Left ventricle myocardium superior (tissue), 1 donor: ENCODE results near the gene TAF4. TPM values are rescaled to one million over a fixed set of nuclear protein-coding genes. Genes with fewer than 3 reads are reported as not detected.
A peak's percentile ranks its signal among the peaks of the same experiment; 100 is the strongest.
"Not testable (repeated sequence)": the region's sequence is repeated elsewhere in the genome, so short reads cannot be mapped to it uniquely, and the experiment has no call there.

Source experiments
- ATAC-seq: fragments of 200-7000 bp; cut with Tn5 transposase; one replicate; pipeline ENCODE4 v1.9.1; 2020; ENCODE audit warnings: mild to moderate bottlenecking, moderate library complexity
- DNase-seq: peaks from one replicate; pipeline ENCODE4 v3.0.0-alpha.2; 2020
- intact Hi-C: fragments of 100-400 bp; cut with micrococcal nuclease; formaldehyde crosslinking; loops from one replicate; pipeline ENCODE4 v1.11.0; 2022
- total RNA-seq: library from RNA; stranded (reverse); fragmentation: NEBNext Ultra II Directional; extraction: Animal tissue kit (Norgen Biotek cat#: 25700); gene quantifications from one replicate; pipeline ENCODE4 v1.2.1, GENCODE V29; 2021
- donor health status: DM: no; HTN: yes; CAD: no; lungs with severe emphysema.

TAF4 gene
- total RNA-seq, 1 donor from 2014 or later: 11.2 TPM

DNA sequence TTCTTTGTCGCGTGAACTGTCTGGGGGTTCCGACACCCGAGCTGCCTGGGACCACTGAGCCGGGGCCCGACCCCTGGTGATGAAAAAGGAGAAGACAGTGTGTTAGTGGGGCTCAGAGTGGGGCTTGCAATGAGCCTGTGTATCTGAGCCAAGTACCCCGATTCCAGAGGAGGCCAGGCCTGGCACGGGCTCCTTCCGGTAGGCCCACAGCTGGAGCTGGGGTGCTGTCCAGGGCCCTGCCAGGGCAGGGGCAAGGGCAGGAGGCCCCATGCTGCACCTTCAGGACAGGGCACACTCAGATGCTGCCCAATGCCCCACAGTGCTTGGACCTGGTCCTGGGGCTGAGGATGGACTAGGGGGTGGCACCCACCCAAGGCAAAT lies 89.4 kb downstream of the TAF4 start:
- intact Hi-C loops: no loop called here
- no peak for DNase-seq
- ATAC-seq: no peak

- ATAC-seq (no peak), DNase-seq (no peak)
- intact Hi-C loops: no loop called here
Observed at GRCh38 chr20:61975407-61976129, 90.1 kb downstream of the TAF4 start.

- DNase-seq: no peak
- intact Hi-C loops: no loop called here
- no peak for ATAC-seq
Observed at GRCh38 chr20:61974357-61974665, 91.4 kb downstream of the TAF4 start.

- DNase-seq: no peak
- intact Hi-C loops: no loop called here
- peak; percentile 14 for ATAC-seq
Observed at GRCh38 chr20:61973515-61974356, 91.9 kb downstream of the TAF4 start.

GRCh38 chr20:61972636-61973508 lies 92.8 kb downstream of the TAF4 start:
- intact Hi-C loops: no loop called here
- DNase-seq: no peak
- peak; percentile 66 for ATAC-seq

DNA sequence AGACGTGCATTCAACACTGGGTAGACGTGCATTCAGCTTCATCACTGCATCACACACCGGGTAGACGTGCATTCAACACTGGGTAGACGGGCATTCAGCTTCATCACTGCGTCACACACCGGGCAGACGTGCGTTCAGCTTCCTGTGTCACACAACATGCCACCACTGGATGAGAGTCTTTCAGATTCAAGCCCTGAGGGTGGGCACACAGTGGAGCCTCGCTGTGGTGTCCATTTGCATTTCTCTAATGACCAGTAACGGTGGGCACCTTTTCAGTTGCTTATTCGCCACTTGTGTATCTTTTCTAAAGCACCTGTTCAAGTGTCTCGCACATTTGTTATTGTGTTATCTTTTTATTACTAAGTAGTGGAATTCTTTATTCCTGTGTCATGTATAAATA lies 94.1 kb downstream of the TAF4 start:
- ATAC-seq, DNase-seq, intact Hi-C loops: not testable (repeated sequence)

DNA sequence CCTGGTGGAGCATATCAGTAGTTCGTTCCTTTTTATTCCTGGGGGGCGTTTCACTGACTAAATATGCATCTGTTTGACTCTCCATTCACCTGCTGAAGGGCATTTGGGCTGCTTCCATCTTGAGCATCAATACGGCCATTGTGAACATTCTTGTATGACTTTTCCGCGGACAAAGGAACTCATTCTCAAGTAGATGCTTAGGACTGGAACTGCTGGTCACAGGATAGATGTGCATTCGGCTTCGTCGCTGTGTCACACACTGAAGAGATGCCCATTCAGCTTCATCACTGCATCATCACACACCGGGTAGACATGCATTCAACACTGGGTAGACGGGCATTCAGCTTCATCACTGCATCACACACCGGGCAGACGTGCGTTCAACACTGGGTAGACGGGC lies 95.3 kb downstream of the TAF4 start:
- ATAC-seq (no peak), DNase-seq (no peak)

DNA sequence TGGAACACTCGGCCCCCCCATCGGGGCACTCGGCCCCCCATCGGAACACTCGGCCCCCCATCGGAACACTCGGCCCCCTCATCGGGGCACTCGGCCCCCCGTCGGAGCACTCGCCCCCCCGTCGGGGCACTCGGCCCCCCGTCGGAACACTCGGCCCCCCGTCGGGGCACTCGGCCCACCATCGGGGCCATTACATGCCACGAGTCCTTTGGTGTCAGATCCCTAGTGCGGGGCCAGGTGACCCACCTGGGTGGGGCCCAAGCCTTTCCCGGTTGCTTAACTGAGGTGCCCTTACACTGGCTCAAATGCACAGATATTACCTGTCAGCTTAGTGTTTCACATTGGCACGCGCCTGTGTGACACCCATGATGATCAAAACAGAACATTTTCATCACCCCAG lies 95.9 kb downstream of the TAF4 start:
- DNase-seq: no peak
- no peak for ATAC-seq

More for the DNA sequence above, 95.3 kb downstream of the TAF4 start:
- intact Hi-C loops: no loop called here

GRCh38 chr20:61968932-61969331 lies 96.7 kb downstream of the TAF4 start:
- DNase-seq: no peak
- intact Hi-C loops: no loop called here
- ATAC-seq: no peak

More for the DNA sequence above, 95.9 kb downstream of the TAF4 start:
- intact Hi-C loops: no loop called here

- DNase-seq (no peak), ATAC-seq (no peak)
- intact Hi-C loops: no loop called here
Observed at GRCh38 chr20:61968036-61968810, 97.5 kb downstream of the TAF4 start.

DNA sequence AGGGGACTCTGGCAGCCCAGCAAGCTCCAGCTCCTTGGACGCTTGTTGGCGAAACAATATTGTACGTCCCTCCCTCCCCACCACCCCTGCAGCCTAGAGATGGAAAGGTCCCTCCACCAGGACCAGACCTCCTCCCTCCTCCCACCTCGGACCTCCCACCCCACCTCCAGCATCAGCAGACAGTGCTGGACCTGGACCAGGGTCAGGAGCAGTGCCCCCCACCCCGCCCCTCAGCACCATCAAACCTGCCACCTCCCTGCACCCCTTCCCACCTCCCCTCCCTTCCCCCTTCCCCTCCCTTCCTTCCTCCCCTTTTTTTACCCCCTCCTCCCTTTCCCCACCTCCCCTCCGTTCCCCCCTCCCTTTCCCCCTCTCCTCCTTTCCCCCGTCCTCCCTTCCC lies 98.4 kb downstream of the TAF4 start:
- intact Hi-C loops: no loop called here
- DNase-seq (no peak), ATAC-seq (no peak)

- no peak for DNase-seq
- no peak for ATAC-seq
- intact Hi-C loops: no loop called here
Observed at GRCh38 chr20:61966492-61967244, 99.0 kb downstream of the TAF4 start.

DNA sequence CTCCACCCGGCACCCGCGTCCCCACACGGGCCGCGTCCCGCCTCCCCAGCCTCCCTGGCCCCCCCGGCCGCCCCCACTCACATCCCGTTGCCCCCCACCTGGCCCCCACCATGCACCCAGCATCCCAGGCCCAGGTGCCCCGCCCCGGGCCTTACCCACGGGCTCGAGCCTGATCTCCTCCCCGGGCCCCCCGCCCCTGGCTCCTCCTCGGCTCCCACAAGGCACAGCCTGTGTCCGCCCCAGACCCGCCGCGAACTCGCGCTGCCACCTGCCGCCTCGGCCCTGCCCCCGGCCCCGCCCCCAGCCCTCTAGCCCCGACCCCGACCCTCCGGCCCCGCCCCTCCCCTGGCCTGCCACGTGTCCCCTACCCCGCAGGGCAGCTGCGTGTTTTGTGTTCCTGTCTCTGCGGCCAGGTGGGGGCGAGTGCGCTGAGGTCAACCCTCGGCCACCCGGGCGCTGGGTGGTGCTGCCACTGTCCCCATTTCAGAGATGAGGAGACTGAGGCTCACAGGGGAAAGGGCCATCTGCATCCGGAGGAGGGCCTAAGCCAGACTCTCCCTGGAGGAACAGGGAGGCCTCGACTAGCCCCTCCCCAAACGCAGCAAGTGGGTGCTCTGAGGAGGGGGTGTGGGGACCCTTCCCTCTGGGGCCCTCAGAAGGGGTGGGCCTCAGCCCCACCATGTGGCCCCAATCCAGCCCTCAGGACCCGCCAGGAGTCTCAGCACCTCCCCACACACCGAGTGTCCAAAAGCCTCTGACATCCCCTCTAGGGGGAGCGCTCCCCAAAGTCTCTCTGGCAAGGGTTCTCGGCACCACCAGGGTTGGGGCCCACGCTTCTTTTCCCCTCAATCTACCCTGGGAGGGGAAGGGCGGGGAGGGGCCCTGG lies 99.8 kb downstream of the TAF4 start:
- intact Hi-C loops: no loop called here
- DNase-seq (no peak), ATAC-seq (no peak)

DNA sequence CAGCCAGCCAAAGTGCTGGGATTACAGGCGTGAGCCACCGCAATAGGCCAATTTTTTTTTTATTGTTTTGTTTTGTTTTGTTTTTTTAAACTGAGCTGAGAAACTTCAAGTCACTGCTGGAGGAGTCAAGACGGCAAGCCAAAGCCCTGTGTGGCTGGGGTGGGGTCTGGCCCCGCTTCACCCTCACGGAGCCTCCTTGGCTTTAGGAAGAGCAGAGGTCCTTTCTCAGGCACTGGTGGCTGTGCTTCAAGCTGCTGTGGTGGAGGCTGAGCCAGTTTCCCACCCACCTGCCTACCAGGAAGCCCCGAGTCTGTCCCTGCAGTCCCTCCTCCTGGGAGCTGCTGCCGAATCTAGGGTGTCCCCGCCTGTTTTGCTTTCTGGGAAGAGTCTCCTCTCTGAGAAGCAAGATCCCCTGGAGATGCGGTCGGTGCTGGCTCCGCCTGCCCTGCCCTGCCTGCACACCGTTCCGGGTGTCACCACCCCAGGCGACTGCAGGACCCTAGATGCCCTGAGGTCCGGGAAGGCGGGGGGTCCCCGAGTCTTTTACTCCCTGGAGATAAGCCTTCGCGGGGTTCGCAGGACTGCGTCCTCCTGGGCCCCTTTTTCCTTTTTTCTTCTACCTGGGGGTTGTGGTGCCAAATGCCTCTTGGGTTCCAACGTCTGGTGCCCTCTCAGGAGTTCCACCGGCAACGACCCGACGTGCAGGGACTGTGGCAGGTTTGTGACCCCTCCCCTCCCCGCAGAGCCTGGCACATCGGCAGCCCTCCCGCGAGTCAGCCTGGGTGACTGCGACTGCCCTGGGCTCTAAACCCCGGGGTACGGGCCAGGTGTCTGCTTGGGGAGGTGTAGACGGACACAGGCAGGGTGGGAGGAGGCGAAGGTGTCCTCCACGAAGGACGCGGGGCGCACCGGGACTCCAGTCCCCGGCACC lies 100.7 kb downstream of the TAF4 start:
- ATAC-seq (no peak), DNase-seq (no peak)
- intact Hi-C loops: no loop called here

- DNase-seq (no peak), ATAC-seq (no peak)
- intact Hi-C loops: no loop called here
Observed at GRCh38 chr20:61963885-61964674, 101.6 kb downstream of the TAF4 start.

- DNase-seq (no peak), ATAC-seq (no peak)
- intact Hi-C loops: no loop called here
Observed at GRCh38 chr20:61963149-61963548, 102.5 kb downstream of the TAF4 start.
